Measurements from ENCODE around the gene ZBED4. TPM values are rescaled to one million over a fixed set of nuclear protein-coding genes. Genes with fewer than 3 reads are reported as not detected.

ZBED4 gene
- total RNA-seq, 1 donor from 2014 or later, result 22.7 TPM

GRCh38 chr22:49925525-49926128, 72.0 kb downstream of the ZBED4 start:
- peaks cover 12% of the 10 kb centered on the region for H3K27me3 Mint-ChIP-seq (ENCODE audit: low read depth, unreplicated experiment)

GRCh38 chr22:49926916-49927315, 73.3 kb downstream of the ZBED4 start:
- H3K27ac Mint-ChIP-seq (ENCODE audit: unreplicated experiment), result no peak overlapping the region
- H3K9me3 ChIP-seq (ENCODE audit: insufficient read depth, low read depth, low read length), result no peaks in the 10 kb centered on the region
- H3K4me3 ChIP-seq (ENCODE audit: insufficient read depth, low read depth, low read length), result no peak overlapping the region
- H3K36me3 ChIP-seq (ENCODE audit: insufficient read depth, low read length), result peaks cover 2% of the 10 kb centered on the region
- TF ChIP-seq EZH2 (IDR thresholded peaks at IDR 0.05; ENCODE audit: insufficient read depth, low read length) (no peak), CTCF (IDR thresholded peaks at IDR 0.05; ENCODE audit: insufficient read depth, low read depth, low read length) (no peak)
- no peaks in the 10 kb centered on the region for H3K79me2 ChIP-seq (ENCODE audit: insufficient read depth, low read length)
- FAIRE-seq, result no peak
- H3K4me2 ChIP-seq (ENCODE audit: low read length), result no peak overlapping the region
- H3K9me3 Mint-ChIP-seq (ENCODE audit: unreplicated experiment), result no peaks in the 10 kb centered on the region
- no peak overlapping the region for H3K27ac ChIP-seq (ENCODE audit: low read depth, low read length)
- no peak for DNase-seq (ENCODE audit: low read depth)
- H4K20me1 ChIP-seq (ENCODE audit: insufficient read depth, low read length), result no peaks in the 10 kb centered on the region
- no peaks in the 10 kb centered on the region for H3K4me1 Mint-ChIP-seq (ENCODE audit: low read depth, unreplicated experiment)
- no peak overlapping the region for H3K4me3 Mint-ChIP-seq (ENCODE audit: unreplicated experiment)
- no peaks in the 10 kb centered on the region for H3K27me3 ChIP-seq (ENCODE audit: insufficient read depth, low read length)
- H3K4me1 ChIP-seq (ENCODE audit: insufficient read depth, low read length), result no peaks in the 10 kb centered on the region
- H3K9ac ChIP-seq (ENCODE audit: low read length), result no peak overlapping the region
- peaks cover 16% of the 10 kb centered on the region for H3K27me3 Mint-ChIP-seq (ENCODE audit: low read depth, unreplicated experiment)
- no peak overlapping the region for H2AFZ ChIP-seq (ENCODE audit: low read depth, low read length)
- H3K36me3 Mint-ChIP-seq (ENCODE audit: low read depth, unreplicated experiment), result no peaks in the 10 kb centered on the region

More at GRCh38 chr22:49925525-49926128, 72.0 kb downstream of the ZBED4 start:
- no peaks in the 10 kb centered on the region for H3K79me2 ChIP-seq (ENCODE audit: insufficient read depth, low read length)
- H3K4me3 ChIP-seq (ENCODE audit: insufficient read depth, low read depth, low read length), result no peak overlapping the region
- H3K27ac ChIP-seq (ENCODE audit: low read depth, low read length), result no peak overlapping the region
- DNase-seq (ENCODE audit: low read depth), result no peak
- peaks cover 2% of the 10 kb centered on the region for H3K36me3 Mint-ChIP-seq (ENCODE audit: low read depth, unreplicated experiment)
- no peak overlapping the region for H3K27ac Mint-ChIP-seq (ENCODE audit: unreplicated experiment)
- H3K4me1 Mint-ChIP-seq (ENCODE audit: low read depth, unreplicated experiment), result no peaks in the 10 kb centered on the region
- H3K9me3 ChIP-seq (ENCODE audit: insufficient read depth, low read depth, low read length), result no peaks in the 10 kb centered on the region
- no peak overlapping the region for H3K4me2 ChIP-seq (ENCODE audit: low read length)
- no peak overlapping the region for H3K9ac ChIP-seq (ENCODE audit: low read length)
- H3K36me3 ChIP-seq (ENCODE audit: insufficient read depth, low read length), result peaks cover 2% of the 10 kb centered on the region
- H3K4me1 ChIP-seq (ENCODE audit: insufficient read depth, low read length), result no peaks in the 10 kb centered on the region
- no peak overlapping the region for H2AFZ ChIP-seq (ENCODE audit: low read depth, low read length)
- no peaks in the 10 kb centered on the region for H3K9me3 Mint-ChIP-seq (ENCODE audit: unreplicated experiment)
- H3K4me3 Mint-ChIP-seq (ENCODE audit: unreplicated experiment), result no peak overlapping the region
- no peaks in the 10 kb centered on the region for H4K20me1 ChIP-seq (ENCODE audit: insufficient read depth, low read length)
- no peak for FAIRE-seq
- H3K27me3 ChIP-seq (ENCODE audit: insufficient read depth, low read length), result no peaks in the 10 kb centered on the region
- TF ChIP-seq EZH2 (IDR thresholded peaks at IDR 0.05; ENCODE audit: insufficient read depth, low read length) (no peak), CTCF (IDR thresholded peaks at IDR 0.05; ENCODE audit: insufficient read depth, low read depth, low read length) (no peak)

- no peak for DNase-seq (ENCODE audit: low read depth)
- Mint-ChIP-seq H3K9me3 (ENCODE audit: unreplicated experiment) (no peaks in the 10 kb centered on the region), H3K27me3 (ENCODE audit: low read depth, unreplicated experiment) (peaks cover 16% of the 10 kb centered on the region), H3K36me3 (ENCODE audit: low read depth, unreplicated experiment) (no peaks in the 10 kb centered on the region), H3K27ac (ENCODE audit: unreplicated experiment) (no peak overlapping the region), H3K4me3 (ENCODE audit: unreplicated experiment) (no peak overlapping the region), H3K4me1 (ENCODE audit: low read depth, unreplicated experiment) (no peaks in the 10 kb centered on the region)
- H3K79me2 ChIP-seq (ENCODE audit: insufficient read depth, low read length), result no peaks in the 10 kb centered on the region
- H3K27me3 ChIP-seq (ENCODE audit: insufficient read depth, low read length), result no peaks in the 10 kb centered on the region
- peaks cover 2% of the 10 kb centered on the region for H3K36me3 ChIP-seq (ENCODE audit: insufficient read depth, low read length)
- H3K4me3 ChIP-seq (ENCODE audit: insufficient read depth, low read depth, low read length), result no peak overlapping the region
- no peak for FAIRE-seq
- no peak overlapping the region for H3K4me2 ChIP-seq (ENCODE audit: low read length)
- no peak overlapping the region for H3K27ac ChIP-seq (ENCODE audit: low read depth, low read length)
- no peak overlapping the region for H3K9ac ChIP-seq (ENCODE audit: low read length)
- H3K9me3 ChIP-seq (ENCODE audit: insufficient read depth, low read depth, low read length), result no peaks in the 10 kb centered on the region
- H3K4me1 ChIP-seq (ENCODE audit: insufficient read depth, low read length), result no peaks in the 10 kb centered on the region
- H2AFZ ChIP-seq (ENCODE audit: low read depth, low read length), result no peak overlapping the region
- no peak for TF ChIP-seq CTCF (IDR thresholded peaks at IDR 0.05; ENCODE audit: insufficient read depth, low read depth, low read length)
- TF ChIP-seq EZH2 (IDR thresholded peaks at IDR 0.05; ENCODE audit: insufficient read depth, low read length), result no peak
- no peaks in the 10 kb centered on the region for H4K20me1 ChIP-seq (ENCODE audit: insufficient read depth, low read length)
These were observed 74.0 kb downstream of the ZBED4 start for GRCh38 chr22:49927483-49928184.

Data from astrocyte (in vitro differentiated cells and primary cell).